Smooth muscle cell of the brain vasculature (primary cell): ENCODE data around the gene RHBDL1.
A peak's percentile ranks its signal among the peaks of the same experiment; 100 is the strongest.

Experiments used
- DNase-seq: peaks from one replicate; pipeline ENCODE4 v3.0.0-alpha.2; 2012; ENCODE audit warnings: low read depth, low spot score

RHBDL1 gene

GRCh38 chr16:674968-675883, at the start of gene RHBDL1:
TSS of gene RHBDL1 (plus strand) at chr16:675671. CDS start at chr16:675791, 120 bp downstream.
- no peak for DNase-seq

DNA sequence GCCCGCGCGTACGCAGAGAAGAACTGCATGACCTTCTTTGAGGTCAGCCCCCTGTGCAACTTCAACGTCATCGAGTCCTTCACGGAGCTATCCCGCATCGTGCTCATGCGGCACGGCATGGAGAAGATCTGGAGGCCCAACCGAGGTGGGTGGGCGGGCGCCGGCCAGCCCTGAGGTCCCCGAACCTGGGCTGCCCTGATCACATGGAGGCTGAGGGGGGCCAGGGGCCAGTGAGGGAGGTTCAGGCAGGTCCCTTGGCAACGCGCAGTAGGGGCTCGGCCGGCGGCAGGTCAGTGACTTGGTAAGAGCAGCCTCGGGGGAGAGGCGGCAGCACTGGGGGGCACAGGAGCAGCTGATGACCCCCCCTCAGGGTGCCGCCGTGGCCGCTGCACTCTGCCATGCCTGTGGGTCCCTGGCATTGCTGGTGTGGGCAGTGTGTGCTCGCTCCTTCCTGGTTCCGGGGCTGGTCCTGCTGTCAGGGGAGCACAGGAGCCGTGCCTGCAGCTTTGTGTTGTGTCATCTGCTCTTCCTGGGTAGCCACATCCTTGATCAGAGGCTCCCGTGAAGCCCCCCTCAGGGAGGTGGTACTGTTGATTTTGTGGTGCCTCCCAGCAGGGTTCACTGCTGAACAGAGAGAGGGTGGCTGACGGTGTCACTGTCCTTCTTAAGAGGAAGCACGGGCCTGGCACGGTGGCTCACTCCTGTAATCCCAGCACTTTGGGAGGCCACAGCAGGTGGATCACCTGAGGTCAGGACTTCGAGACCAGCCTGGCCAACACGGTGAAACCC, 49.3 kb upstream of the RHBDL1 start:
- no peak for DNase-seq

- DNase-seq, result peak; percentile 84
Observed at GRCh38 chr16:626787-627453, 48.6 kb upstream of the RHBDL1 start.

DNA sequence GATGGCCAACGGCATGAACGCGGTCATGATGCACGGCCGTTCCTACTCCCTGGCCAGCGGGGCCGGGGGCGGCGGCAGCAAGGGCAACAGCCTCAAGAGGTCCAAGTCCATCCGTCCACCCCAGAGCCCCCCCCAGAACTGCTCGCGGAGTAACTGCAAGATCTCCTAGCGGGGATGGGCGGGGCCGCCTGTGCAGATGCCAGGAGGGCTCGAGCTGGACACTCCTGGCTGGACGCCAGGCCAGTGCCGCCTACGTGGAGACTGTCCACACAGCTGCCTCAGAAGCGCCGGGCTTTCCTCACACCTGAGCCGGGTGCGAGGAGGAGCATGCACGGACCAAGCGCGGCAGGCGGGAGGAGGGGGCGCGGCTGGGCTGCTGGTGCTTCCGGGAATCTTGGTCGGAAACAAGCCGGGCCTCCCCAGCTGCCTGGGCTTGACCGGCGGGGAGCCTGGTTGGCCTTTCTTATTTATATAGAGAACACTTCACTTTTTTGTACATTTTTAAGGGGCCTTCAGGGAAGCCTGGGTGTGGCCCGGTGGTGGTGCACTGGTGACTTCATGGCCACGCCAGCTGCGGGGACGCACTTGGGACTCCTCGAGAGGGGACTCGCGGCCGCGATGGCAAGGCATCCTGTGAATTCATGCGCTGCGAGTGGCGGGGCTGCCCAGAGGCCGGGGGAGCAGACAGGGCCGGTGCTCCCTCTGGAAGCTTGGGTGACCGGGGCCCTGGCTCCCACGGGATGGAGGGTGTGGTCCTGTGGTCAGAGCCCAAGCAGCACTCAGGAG, 47.8 kb upstream of the RHBDL1 start:
- no peak for DNase-seq

- no peak for DNase-seq
Observed at GRCh38 chr16:628321-629061, 47.0 kb upstream of the RHBDL1 start.

DNA sequence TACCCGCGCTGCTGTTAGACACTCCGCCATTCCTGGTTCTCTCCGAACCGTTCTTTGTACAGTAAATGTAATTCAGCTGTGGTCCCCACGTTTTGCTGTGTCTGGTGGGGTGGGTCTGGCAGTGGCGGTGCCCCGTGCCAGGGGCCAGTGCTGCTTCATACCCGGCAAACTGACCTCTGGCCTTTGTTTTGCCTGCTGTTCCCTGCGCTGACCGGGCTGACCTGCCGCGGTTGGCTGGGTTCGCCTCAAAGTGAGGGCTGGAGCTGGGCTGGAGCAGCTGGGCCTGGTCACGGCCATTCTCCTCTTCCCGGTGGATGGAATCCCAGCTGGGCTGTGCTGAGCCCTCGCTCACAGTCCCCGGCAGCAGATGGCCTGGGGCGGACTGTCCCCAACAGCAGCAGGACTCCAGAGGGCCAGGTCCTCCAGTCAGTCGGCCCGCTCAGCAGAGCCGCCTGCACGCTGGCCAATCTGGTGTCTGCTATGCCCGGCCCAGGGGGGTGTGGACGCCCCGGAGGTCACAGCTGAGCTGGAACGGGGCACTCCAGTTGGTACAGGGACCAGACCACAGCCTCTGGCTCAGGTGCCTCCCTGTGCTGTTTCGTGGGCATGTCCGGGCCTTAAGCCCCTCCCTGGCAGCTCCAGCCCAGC, 46.2 kb upstream of the RHBDL1 start:
- DNase-seq, result no peak

- DNase-seq, result no peak
Observed at GRCh38 chr16:629833-630248, 45.6 kb upstream of the RHBDL1 start.

- DNase-seq, result no peak
Observed at GRCh38 chr16:630249-630814, 45.1 kb upstream of the RHBDL1 start.

- DNase-seq, result no peak
Observed at GRCh38 chr16:630815-631405, 44.6 kb upstream of the RHBDL1 start, which contains the start of gene WFIKKN1. TSS of gene WFIKKN1 (plus strand) at chr16:630985. CDS start at chr16:631254, 269 bp downstream.

- DNase-seq, result no peak
Observed at GRCh38 chr16:631808-632358, 43.6 kb upstream of the RHBDL1 start.

DNA sequence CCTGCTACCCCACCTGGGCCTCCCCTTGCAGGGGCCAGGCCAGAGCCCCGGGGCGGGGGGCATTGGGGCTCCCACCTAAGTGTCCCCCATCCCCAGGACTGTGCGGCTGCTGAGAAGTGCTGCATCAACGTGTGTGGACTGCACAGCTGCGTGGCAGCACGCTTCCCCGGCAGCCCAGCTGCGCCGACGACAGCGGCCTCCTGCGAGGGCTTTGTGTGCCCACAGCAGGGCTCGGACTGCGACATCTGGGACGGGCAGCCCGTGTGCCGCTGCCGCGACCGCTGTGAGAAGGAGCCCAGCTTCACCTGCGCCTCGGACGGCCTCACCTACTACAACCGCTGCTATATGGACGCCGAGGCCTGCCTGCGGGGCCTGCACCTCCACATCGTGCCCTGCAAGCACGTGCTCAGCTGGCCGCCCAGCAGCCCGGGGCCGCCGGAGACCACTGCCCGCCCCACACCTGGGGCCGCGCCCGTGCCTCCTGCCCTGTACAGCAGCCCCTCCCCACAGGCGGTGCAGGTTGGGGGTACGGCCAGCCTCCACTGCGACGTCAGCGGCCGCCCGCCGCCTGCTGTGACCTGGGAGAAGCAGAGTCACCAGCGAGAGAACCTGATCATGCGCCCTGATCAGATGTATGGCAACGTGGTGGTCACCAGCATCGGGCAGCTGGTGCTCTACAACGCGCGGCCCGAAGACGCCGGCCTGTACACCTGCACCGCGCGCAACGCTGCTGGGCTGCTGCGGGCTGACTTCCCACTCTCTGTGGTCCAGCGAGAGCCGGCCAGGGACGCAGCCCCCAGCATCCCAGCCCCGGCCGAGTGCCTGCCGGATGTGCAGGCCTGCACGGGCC, 42.8 kb upstream of the RHBDL1 start:
- DNase-seq, result no peak

DNA sequence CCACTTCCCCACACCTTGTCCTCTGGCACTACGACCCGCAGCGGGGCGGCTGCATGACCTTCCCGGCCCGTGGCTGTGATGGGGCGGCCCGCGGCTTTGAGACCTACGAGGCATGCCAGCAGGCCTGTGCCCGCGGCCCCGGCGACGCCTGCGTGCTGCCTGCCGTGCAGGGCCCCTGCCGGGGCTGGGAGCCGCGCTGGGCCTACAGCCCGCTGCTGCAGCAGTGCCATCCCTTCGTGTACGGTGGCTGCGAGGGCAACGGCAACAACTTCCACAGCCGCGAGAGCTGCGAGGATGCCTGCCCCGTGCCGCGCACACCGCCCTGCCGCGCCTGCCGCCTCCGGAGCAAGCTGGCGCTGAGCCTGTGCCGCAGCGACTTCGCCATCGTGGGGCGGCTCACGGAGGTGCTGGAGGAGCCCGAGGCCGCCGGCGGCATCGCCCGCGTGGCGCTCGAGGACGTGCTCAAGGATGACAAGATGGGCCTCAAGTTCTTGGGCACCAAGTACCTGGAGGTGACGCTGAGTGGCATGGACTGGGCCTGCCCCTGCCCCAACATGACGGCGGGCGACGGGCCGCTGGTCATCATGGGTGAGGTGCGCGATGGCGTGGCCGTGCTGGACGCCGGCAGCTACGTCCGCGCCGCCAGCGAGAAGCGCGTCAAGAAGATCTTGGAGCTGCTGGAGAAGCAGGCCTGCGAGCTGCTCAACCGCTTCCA, 42.0 kb upstream of the RHBDL1 start:
- DNase-seq, result no peak

GRCh38 chr16:634051-634670, 41.3 kb upstream of the RHBDL1 start:
- no peak for DNase-seq

- DNase-seq, result no peak
Observed at GRCh38 chr16:634996-635395, 40.5 kb upstream of the RHBDL1 start.

- DNase-seq, result no peak
Observed at GRCh38 chr16:635573-636205, 39.8 kb upstream of the RHBDL1 start.
